Measurements from ENCODE around the gene ERCC2. TPM values are rescaled to one million over a fixed set of nuclear protein-coding genes. Genes with fewer than 3 reads are reported as not detected.
"Not testable (repeated sequence)": the region's sequence is repeated elsewhere in the genome, so short reads cannot be mapped to it uniquely, and the experiment has no call there.

Gene ERCC2
- total RNA-seq, 3 donors from 2014 or later = 6.4 to 11.5 (median 9.5) TPM

DNA sequence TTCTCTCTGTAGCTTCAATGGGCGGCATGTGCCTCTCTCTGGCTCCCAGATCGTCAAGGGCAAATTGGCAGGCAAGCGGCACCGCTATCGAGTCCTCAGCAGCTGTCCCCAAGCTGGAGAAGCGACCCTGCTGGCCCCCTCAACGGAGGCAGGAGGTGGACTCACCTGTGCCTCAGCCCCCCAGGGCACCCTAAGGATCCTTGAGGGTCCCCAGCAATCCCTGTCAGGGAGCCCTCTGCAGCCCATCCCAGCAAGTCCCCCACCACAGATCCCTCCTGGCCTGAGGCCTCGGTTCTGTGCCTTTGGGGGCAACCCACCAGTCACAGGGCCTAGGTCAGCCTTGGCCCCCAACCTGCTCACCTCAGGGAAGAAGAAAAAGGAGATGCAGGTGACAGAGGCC is 37.7 kb upstream of the ERCC2 start:
- TF ChIP-seq POLR2A (IDR thresholded peaks at IDR 0.05) = no peak
- Histone ChIP-seq H3K4me1 (peaks cover 0 to 16% of the 10 kb centered on the region in 2 donors), H3K27me3 (no peaks in the 10 kb centered on the region), H3K9me3 (no peaks in the 10 kb centered on the region), H3K36me3 (no peaks in the 10 kb centered on the region), H3K4me3 (no peak overlapping the region), H3K27ac (no peak overlapping the region)
- intact Hi-C loops (cut with DNase I; ENCODE audit: low total_unique reads) = no loop called here
- DNase-seq (ENCODE audit: low spot score in 2 of 2) = no peak

GRCh38 chr19:45407585-45407984 is 37.2 kb upstream of the ERCC2 start:
- not testable (repeated sequence) for H3K36me3 ChIP-seq; H3K27ac ChIP-seq; H3K9me3 ChIP-seq; H3K4me3 ChIP-seq; DNase-seq (ENCODE audit: low spot score in 2 of 2); H3K27me3 ChIP-seq
- intact Hi-C loops (cut with DNase I; ENCODE audit: low total_unique reads) = loop anchor here (2.0 kb wide), 1 partner anchor 15 kb away; the partner anchor contains the start of gene ERCC1
- peaks cover 2 to 16% of the 10 kb centered on the region in 2 donors for H3K4me1 ChIP-seq

DNA sequence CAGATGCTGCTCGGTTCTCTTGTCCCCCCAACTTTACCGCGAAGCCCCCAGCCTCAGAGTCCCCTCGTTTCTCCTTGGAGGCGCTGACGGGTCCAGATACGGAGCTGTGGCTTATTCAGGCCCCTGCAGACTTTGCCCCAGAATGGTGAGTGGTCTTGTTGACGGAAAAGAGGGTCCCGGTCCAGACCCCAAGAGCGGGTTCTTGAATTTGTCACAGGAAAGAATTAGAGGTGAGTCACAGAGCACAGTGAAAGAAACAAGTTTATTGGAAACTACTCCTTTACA is 36.7 kb upstream of the ERCC2 start:
- intact Hi-C loops (cut with DNase I; ENCODE audit: low total_unique reads) = loop anchor here (2.0 kb wide), 1 partner anchor 16 kb away; the partner anchor contains the start of gene ERCC1
- Histone ChIP-seq H3K4me1 (peaks cover 4 to 16% of the 10 kb centered on the region in 2 donors), H3K27ac (peak overlapping the region in 1 of 2 donors; percentile 97), H3K9me3 (no peaks in the 10 kb centered on the region), H3K36me3 (no peaks in the 10 kb centered on the region), H3K4me3 (peak overlapping the region; percentile 61 to 80 (median 66)), H3K27me3 (no peaks in the 10 kb centered on the region)
- TF ChIP-seq CTCF (IDR thresholded peaks at IDR 0.05) (no peak), POLR2AphosphoS5 (IDR thresholded peaks at IDR 0.05) (no peak), POLR2A (IDR thresholded peaks at IDR 0.05) (no peak)
- DNase-seq (ENCODE audit: low spot score in 2 of 2) = no peak

GRCh38 chr19:45406226-45407090 is 36.1 kb upstream of the ERCC2 start, which contains the start of gene POLR1G:
POLR1G (plus strand) TSS chr19:45406644; CDS start chr19:45406697, 53 bp downstream.
- Histone ChIP-seq H3K36me3 (no peaks in the 10 kb centered on the region), H3K4me1 (peaks cover 4 to 16% of the 10 kb centered on the region in 2 donors), H3K27me3 (no peaks in the 10 kb centered on the region), H3K4me3 (peak within 1 kb of the TSS; percentile 61 to 80 (median 66)), H3K9me3 (no peaks in the 10 kb centered on the region), H3K27ac (peak within 1 kb of the TSS; percentile 97 to 99)
- TF ChIP-seq CTCF (IDR thresholded peaks at IDR 0.05) = peak in 2 of 3 donors; percentile 26 to 29
- TF ChIP-seq POLR2AphosphoS5 (IDR thresholded peaks at IDR 0.05) = peak; percentile 33 to 70 (median 69)
- TF ChIP-seq POLR2A (IDR thresholded peaks at IDR 0.05) = no peak
- DNase-seq (ENCODE audit: low spot score in 2 of 2) = peak; percentile 75 to 76
- intact Hi-C loops (cut with DNase I; ENCODE audit: low total_unique reads) = loop anchor here (2.0 kb wide), 1 partner anchor 16 kb away; the partner anchor contains the start of gene ERCC1

- intact Hi-C loops (cut with DNase I; ENCODE audit: low total_unique reads) = loop anchor here (2.0 kb wide), 1 partner anchor 17 kb away; the partner anchor contains the start of gene ERCC1
- peaks cover 4 to 16% of the 10 kb centered on the region in 2 donors for H3K4me1 ChIP-seq
Measured at GRCh38 chr19:45405435-45406225, 35.3 kb upstream of the ERCC2 start.

More at GRCh38 chr19:45405435-45406225, 35.3 kb upstream of the ERCC2 start:
- DNase-seq (ENCODE audit: low spot score in 2 of 2) = peak; percentile 91 to 95
- TF ChIP-seq CTCF (IDR thresholded peaks at IDR 0.05) (no peak), POLR2AphosphoS5 (IDR thresholded peaks at IDR 0.05) (peak; percentile 65 to 88 (median 76)), POLR2A (IDR thresholded peaks at IDR 0.05) (no peak)
- peak overlapping the region; percentile 61 to 80 (median 66) for H3K4me3 ChIP-seq
- no peaks in the 10 kb centered on the region for H3K9me3 ChIP-seq
- H3K27ac ChIP-seq = peak overlapping the region; percentile 97 to 99
- H3K27me3 ChIP-seq = no peaks in the 10 kb centered on the region
- no peaks in the 10 kb centered on the region for H3K36me3 ChIP-seq
